Stimulated activated CD8-positive, alpha-beta memory T cell treated with anti-CD3 and anti-CD28 coated beads, Interleukin-12 subunit alpha, Interleukin-12 subunit beta, amount 100 ng/mL, for 4 hours (primary cell): ENCODE measurements around the gene IGFN1.
"Not testable (repeated sequence)": the region's sequence is repeated elsewhere in the genome, so short reads cannot be mapped to it uniquely, and the experiment has no call there.

Experiments
- DNase-seq: peaks from one replicate; pipeline ENCODE4 v3.0.0-alpha.2; 2020; ENCODE audit warnings: low read depth

IGFN1 gene

DNA sequence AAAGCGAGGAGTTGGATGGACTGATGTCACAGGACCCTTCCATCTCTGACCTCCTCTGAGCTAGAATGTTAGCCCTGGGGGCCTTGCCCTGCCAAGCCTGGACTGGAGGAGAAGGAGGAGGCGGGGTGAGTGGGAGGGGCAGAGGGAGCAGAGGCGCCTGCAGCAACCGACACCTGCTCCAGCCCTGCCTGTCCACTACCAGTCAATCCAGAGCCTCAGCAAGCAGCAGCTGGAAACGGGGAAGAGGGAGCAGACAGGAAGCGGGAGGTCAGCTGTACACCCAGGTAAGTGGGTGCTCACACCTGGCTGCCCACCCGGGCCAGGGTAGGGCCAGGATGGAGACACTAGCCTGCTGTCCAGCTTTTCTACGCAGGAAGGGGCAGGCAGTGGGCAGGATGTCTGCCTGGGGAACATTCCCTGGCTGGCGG is at the start of gene IGFN1:
Gene IGFN1 (plus strand): TSS at position 201 of the 428 bp plus-strand sequence. CDS start 2,470 bp downstream, outside the sequence.
- no peak for DNase-seq

DNA sequence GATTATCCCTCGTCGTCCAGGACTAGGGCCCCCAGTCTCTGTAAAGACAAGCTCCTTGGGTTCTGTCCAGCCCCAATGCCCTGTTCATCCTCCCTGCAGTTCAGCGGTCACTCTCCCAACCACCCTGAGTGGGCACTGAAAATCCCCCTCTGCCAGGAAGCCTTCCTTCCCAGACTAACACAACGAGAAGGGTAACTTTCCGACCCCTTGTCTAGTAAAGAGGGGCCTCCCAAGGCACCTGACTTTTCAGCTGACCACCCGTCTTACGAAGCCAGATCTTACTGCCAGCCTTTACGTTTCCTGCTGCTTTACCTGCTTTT is 49.7 kb upstream of the IGFN1 start:
- no peak for DNase-seq

DNA sequence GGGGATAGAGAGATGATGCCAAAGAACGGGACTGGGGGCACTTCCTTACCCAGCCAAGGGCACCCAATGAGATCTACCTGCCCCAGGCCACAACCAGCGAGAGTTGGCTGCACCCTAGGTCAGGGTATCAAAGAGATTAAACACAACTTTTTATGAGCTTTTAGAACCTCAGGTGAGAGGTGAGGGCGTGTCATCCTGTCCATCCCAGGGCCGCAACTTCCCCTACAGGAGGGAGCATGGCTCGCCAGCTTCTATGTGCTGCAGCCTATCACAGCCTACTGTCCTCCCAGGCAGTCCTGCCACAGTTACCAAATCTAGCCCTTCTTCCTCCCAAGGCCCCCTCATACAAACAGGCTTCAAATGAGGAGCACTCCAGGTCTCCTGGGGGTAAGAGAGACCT is 49.2 kb upstream of the IGFN1 start:
- DNase-seq, result no peak

DNA sequence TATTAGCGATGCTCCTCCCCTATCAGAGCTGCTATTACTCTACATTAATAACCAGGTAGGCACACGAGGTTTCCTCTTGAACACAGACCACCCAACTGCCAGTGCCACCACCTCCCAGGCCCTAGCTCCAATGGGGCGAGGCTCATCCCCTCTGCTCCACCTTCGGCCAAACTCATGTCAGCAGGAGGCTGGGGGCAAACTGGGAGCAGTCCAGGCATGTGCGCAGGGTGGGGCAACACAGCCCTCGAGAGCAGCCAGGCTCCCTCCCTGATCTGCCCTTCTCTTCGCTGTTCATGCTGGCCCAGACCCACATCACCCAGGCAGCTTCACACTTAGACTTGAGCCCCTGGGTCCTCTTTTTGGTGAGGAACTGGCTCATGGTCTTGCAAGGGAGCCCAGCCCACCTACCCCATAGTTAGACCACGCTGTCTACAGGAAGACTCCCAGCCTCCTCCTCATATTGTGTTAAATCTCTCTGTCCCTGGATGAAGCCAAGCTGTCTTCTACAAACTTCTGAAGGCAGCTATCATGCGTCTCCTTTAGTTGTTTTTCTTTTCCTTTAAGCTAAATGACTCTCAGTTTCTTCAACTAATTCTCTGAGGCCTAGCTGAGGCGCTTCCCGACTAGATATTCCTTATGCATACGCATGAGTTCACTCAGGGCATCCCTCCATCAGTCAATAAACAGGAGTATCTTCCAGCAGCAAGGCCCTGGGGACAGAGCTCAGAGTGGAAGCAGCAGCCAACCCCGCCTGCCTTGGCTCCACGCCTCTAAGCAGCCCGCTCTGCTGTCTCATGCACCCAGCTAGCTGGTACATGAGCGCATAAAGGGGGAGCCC is 48.4 kb upstream of the IGFN1 start:
- DNase-seq, result no peak

DNA sequence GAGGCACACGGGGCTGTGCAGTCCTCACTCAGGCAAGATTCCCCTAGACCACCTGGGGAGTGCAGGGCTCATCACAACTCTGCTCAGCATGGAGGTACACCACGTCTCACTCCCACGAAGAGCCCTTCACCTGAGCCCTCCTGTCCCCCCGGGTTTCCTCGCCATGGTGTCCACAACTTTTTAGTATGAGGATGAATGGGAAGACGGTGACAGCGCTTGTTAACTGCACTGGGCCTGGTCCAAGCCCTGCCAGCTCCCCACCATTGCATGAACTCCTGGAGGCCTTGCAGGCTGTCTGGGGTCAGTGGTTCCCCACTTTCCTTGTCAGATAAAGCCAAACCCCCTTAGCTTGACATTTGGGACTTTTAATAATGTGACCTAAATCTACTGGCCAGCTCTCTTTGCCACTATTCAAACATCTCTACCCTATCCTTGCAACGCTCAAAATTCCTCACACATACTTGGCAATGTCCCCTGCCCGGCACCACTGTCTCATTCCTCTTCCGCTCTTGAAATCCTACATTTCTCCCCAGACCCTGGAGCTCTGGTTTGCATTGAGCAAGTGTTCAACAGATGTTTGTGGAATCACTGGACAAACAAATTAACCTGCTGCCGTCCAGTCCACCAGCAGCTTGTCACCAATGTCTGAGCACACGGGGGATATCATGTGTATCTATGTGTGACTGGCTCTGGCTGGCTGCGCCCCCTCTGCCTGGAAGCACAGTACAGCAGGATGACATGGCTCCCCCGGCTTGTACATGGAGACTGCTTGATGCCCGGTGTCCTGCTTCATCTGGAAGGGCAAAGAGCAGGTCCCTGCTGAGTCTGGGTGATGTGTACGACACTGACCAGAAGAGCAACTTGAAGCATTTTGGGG is 47.5 kb upstream of the IGFN1 start:
- DNase-seq, result no peak

DNA sequence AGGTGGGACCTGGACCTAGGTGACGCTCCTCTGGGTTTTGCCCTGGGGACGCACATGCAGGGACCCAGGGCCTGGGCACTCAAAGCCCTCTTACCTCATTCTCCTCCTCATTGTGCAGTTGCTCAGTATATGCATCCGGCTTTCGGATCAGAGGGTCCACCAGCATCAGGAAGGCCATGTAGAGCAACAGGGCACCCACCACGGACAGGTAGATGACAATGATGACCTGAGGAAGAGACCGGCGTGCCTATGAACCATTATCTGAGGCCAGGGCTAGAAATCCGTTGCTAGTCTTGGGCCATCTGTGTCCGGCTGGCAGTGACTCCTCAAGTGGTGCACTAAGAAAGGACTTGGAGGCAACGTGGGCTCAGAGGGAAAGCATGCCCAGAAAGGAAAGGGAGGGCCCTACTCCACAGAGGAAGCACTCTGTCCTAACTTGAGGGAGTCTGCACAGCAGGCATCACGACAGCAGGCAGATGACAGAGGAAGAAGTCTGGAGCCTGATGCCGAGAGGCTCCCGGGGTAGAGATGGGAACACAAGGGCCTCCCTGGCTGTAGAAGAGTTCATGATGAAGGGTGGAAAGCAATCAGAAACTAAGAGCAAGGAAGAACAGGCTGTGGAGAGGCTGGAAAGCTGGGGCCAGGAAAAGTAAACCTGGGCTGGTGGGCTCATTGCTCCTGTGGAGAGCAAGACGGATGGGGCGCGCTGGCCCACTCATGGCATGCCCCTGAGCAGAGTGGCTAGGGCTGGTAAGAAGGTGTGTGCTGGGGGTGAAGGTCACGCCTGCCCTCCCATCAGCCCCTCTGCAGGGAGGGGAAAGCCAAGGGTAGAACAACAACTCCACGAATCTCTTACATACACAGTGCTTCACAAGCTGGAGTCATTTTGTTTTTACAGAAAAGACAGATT is 46.6 kb upstream of the IGFN1 start:
- no peak for DNase-seq

DNA sequence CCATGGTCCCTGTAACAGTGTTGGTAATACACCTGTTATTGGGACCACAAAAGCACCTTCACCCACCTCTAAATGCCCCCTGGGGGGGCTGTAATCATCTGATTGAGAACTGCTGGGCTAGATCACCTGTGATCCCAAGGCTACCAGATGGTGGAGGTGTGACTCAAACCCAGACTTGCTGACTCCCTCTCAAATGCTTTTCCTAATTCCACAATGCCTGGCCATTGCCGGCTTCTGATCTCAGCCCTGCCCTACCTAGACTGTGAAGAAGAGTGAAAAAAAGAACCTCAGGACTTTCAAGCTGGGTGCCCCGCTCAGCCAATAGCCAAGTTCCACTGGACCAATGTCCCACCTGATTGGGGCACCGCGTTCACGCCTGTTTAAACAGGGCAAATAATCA is 45.9 kb upstream of the IGFN1 start:
- DNase-seq, result no peak

DNA sequence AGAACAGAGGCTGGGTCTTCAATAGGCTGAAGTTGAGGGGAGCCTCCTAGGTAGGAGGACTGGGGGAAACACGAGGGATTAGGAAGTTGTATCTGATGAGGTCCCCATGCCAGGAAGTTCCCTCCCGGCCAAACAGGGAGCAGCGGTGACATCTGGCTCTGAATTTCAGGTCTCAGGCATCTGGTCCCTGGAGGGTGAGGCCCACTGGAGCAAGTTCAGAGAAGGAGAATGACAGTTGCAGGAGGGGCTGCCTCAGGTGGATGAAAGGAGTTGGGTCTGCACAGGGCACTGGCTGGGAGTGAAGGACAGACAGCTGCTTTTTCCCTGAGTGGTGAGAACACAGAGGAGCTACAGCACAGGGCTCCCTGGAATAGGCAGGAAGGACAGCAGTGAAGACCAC is 45.5 kb upstream of the IGFN1 start:
- DNase-seq, result no peak

DNA sequence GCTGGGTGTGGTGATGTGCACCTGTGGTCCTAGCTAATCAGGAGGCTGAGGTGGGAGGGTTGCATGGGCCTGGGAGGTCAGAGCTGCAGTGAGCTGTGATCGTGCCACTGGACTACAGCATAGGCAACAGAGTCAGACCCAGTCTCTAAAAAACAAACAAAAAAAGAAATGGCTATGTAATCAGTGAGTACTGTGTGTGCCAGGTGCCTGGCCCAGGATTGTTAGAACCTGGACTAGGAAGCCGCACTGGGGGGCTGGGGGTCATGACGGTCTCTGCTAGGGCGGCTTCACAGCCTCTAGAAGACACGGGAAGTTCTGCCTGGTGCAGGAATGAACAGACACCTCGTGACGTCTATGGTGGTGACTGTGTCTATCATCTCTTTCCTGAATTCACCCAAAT is 44.8 kb upstream of the IGFN1 start:
- DNase-seq, result no peak

DNA sequence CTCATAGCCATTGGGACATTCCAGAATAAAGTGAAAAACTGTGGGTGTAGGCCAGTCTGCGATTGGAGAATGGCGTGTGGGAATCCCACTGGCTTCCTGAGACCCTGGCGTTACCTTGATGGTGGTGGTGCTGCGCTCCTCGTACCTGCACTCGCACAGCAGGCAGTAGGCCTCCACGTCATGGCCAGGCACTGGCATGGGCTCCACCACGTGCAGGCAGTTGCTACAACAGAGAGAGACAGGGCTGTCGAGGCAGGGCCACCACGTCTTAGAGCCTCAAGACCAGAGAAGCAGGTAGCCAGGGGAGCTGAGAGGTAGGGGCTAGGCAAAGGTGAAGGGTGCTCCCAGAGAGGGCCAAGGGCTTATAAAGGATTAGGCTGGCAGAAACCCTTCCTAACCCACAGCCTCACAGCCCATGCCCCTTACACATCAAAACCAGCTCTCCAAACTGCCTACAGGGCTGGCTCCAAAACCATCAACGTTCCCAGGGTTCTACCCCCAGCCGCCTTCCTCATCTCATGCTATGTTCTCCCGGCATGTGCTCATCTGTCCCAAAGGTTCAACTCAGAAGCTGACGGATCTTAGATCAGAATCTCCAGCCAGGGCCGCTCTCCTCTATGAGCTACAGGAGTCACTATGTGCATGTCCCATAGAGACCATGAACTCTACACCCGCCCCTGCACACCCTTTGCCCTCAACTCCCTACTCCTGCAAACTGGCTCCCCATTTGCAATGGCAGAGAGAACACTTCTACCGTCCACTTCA is 43.8 kb upstream of the IGFN1 start:
- DNase-seq, result no peak

DNA sequence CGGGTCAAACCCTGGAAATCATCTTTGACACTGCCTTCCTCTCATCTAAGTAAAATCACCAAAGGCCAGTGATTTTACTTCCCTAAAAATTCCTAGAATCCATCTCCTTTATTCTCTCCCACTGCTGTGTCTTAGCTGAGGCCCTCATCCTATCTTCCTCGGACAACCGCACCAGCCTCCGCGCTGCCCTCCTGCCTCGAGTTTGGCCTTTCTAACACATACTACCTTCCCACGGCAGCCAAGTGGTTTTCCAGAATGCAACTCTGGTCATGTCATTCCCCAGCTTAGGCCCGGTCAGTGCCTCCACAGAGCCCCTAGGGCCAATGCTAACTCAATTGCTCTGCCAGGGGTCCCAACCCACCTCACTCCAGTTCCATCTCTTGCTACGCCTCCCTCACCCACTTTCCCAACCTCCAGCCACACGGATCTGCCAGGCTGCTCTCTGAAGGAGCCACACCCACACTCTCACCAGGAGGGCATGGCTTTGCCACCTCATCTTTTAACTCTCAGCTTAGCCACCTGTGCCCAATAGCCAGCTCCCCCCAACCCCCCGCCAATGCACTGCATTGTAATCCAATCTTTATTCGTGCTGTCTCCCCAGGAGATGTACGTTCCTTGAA is 43.1 kb upstream of the IGFN1 start:
- DNase-seq, result no peak

DNA sequence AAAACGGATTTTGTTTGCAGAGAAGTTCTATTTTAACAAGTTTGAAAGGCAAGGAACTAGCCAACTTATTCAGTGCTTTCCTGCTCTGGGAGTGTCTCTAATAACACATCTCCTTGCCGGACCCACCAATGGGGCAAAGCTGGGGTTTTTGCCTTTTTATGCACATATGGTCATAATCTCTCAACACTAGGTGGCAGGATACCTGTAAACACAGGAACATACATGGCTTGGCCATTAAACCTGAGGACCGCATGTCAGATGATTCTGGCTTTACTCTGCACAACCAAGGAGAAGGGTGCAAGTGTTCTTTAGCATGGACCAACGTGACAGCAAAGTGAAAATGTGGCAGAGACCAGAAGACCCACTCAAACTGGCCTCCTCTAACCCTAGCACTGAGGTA is 41.2 kb upstream of the IGFN1 start:
- DNase-seq, result no peak

DNA sequence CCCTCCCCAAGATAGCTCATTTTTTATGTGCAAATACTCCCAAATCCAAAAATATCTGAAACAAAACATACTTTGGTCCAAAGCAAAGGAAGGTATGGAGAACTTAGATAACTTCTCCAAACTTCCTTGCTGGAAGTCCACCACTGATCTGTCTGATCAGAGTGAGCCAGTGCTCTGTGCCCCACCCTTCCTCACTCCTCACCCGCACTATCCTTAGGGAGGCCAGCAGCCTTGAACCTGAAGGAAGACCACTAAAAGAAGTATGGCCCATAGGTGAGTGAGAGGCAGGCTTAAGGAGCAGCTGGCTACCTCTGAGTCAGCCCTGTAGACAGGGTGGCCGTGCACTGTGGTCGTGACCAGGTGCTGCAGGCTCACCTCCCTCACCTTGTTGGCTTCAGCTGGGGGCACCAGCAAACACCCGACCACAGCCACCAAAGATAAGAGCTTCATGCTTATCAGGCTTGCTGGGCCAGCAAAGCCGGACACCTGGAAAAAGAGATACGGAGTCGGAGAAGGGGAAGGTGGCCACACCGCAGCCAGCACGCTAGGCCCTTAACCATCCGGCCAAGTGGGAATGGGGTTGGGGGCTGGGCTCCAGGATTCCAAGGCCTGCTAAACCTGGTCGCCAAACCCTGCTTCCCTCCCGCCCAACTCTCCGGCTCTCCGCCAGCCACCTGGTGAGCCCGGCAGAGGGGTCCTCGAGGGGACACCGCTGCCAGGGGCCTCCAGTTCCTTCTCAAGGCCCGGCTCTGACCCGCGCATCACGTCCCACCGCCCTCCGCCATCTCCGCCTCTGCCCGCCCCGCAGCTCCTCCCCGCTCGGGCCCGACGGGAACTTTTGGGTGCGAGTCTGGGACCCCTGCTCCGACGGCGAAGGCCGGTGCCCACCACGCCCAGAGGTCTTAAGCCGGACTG is 36.9 kb upstream of the IGFN1 start:
- DNase-seq, result no peak

DNA sequence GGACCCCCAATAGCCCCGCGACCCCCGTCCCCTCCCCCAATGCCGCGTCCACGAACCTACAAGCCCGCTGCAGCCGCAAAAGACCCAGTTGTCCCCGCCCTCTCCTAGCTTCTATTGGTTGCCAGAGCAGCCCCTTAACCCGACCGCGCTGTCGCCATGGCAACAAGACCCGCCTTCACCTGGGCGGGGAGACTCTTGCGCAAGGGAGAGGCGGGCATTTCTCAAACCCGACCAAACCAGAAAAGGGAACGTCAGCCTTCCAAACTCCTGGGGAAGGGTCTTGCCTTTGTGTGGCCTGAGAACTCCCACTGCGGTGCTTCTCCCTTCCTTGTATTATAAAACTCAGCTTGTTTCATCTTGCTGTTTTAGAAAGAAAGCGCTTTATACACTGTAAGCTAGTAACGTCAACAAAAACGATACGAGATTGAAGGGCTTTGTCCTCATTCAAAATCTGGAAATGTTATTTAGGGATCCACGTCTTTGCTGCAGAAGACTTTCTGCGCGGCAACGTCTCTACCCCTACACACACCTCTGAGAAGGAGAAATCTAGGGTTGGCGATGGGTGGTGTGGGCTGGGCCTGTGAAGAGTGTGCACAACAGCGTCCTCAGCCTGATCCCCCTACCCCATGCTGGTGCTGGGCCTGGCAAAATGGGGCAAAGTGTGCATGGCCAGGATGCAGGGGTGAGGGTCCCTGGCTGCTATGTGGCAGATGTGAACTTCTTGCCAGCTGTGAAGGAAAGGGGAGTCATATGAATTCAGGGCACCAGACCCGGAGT is 36.0 kb upstream of the IGFN1 start, which contains the start of gene TMEM9:
Gene TMEM9 (minus strand): TSS at position 86 of the 777 bp plus-strand sequence. CDS start 551 bp downstream, outside the sequence.
- DNase-seq, result peak; percentile 93

DNA sequence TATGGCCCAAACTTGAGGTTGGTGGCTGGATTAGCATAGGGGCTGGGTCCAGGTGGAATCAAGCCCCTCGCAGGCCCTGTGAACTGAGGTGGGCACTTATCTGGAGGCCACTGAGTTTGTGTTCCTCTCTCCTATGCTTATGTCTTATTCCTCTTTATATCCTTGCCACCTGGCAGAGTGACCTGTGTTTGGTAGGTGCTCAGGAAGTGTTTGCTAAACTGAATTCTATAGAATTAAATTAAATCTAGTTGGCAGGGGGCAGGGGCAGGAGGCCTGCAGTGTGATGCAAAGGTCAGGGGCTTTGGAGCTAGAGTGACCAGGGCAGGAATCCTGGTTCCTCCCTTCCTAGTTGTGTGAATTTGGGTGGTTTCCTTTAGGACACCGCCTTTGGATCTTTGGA is 35.3 kb upstream of the IGFN1 start:
- DNase-seq, result no peak

DNA sequence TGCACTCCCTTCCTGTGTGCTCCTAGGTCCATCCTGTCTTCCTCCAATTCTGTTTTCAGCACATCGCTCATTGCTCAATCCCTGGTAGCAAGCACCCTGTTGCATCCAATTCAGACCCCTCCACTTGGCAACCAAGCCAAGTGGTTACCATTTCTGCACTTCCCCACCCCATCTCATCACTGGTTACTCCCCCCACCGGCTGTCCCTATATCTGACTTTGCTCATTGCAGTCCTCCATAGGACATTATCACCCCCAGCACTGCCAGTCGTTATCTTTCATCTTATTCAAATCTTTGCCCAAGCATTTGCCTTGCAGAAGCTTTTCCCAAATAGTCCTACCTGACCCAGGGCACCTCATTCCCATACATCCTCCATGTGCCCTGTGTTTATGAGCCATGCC is 34.3 kb upstream of the IGFN1 start:
- no peak for DNase-seq

DNA sequence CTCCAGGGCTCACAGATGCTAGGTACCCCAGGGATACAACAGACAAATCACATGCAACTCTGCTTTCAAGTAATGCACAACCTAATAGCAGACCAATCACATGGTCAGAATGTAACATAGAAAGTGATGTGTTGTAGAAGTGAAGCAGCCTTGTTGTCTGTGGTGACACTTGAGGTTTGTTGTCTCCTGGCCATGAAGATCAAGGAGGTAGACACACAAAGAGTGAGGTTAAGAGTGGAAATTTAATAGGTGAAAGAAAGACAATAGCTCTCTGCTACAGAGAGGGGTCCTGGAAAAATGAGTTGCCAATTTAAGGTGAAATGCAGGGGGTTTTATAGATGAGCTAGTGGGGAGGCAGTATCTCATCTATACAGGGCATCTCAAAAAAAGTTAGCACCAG is 33.8 kb upstream of the IGFN1 start:
- no peak for DNase-seq

DNA sequence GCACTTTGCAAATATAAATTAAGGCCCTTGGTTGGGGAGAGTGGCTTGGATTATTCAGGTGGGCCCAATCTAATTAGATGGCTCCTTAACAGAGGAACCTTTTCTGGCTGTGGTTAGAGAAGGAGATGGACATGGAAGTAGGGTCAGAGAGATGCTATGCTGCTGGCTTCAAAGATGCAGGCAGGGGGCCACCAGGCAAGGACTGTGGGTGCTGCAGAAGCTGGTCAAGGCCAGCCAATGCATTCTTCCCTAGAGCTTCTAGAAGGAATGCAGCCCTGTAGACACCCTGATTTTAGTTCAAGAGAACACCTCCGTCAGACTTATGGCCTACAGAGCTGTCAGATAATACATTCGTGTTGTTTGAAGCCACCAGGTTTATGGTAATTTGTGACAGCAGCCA is 32.7 kb upstream of the IGFN1 start:
- no peak for DNase-seq

DNA sequence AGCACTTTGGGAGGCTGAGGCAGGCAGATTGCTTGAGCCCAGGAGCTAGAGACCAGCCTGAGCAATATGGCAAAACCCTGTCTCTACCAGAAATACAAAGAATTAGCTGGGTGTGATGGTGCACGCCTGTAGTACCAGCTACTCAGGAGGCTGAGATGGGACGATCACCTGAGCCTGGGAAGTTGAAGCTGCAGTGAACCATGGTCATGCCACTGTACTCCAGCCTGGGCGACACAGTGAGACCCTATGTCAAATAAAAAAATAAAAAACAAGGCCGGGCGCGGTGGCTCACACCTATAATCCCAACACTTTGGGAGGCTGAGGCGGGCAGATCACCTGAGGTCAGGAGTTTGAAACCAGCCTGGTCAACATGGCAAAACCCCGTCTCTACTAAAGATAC is 27.6 kb upstream of the IGFN1 start:
- DNase-seq, result not testable (repeated sequence)
